ACC112 (cell line): Measurements from ENCODE around the gene ATP11A.
"Not testable (repeated sequence)": the region's sequence is repeated elsewhere in the genome, so short reads cannot be mapped to it uniquely, and the experiment has no call there.

ENCODE experiments used
- H2AFZ ChIP-seq: fragments of 200-600 bp; sonication (generic); one replicate; pipeline ENCODE4 v1.6.0; 2017; ENCODE audit warnings: antibody characterized with exemption, low read length; ENCODE audit not compliant: unreplicated experiment
- H3K27ac ChIP-seq: fragments of 200-600 bp; sonication (generic); 2 replicates; pipeline ENCODE4 v1.5.1; 2014; ENCODE audit warnings: low read depth, mild to moderate bottlenecking, antibody characterized with exemption, low read length, moderate library complexity
- H3K27me3 ChIP-seq: fragments of 200-600 bp; sonication (generic); 2 replicates; pipeline ENCODE4 v1.6.1; 2014; ENCODE audit warnings: mild to moderate bottlenecking, antibody characterized with exemption, low read length, moderate library complexity, mixed read lengths; ENCODE audit not compliant: insufficient read depth
- H3K36me3 ChIP-seq: fragments of 200-600 bp; sonication (generic); 2 replicates; pipeline ENCODE4 v1.6.1; 2016; ENCODE audit warnings: mild to moderate bottlenecking, antibody characterized with exemption, low read length, moderate library complexity, mixed read lengths; ENCODE audit not compliant: insufficient read depth
- H3K4me1 ChIP-seq: fragments of 200-600 bp; sonication (generic); one replicate; pipeline ENCODE4 v1.6.1; 2016; ENCODE audit warnings: low read length, mixed read lengths; ENCODE audit not compliant: insufficient read depth, unreplicated experiment, control insufficient read depth
- H3K4me3 ChIP-seq: fragments of 200-600 bp; sonication (generic); 2 replicates; pipeline ENCODE4 v1.5.1; 2014; ENCODE audit warnings: mild to moderate bottlenecking, low read depth, low read length
- H3K79me2 ChIP-seq: fragments of 200-600 bp; sonication (generic); one replicate; pipeline ENCODE4 v1.6.0; 2016; ENCODE audit warnings: low read length; ENCODE audit not compliant: control insufficient read depth, unreplicated experiment, insufficient read depth

The ATP11A gene

DNA sequence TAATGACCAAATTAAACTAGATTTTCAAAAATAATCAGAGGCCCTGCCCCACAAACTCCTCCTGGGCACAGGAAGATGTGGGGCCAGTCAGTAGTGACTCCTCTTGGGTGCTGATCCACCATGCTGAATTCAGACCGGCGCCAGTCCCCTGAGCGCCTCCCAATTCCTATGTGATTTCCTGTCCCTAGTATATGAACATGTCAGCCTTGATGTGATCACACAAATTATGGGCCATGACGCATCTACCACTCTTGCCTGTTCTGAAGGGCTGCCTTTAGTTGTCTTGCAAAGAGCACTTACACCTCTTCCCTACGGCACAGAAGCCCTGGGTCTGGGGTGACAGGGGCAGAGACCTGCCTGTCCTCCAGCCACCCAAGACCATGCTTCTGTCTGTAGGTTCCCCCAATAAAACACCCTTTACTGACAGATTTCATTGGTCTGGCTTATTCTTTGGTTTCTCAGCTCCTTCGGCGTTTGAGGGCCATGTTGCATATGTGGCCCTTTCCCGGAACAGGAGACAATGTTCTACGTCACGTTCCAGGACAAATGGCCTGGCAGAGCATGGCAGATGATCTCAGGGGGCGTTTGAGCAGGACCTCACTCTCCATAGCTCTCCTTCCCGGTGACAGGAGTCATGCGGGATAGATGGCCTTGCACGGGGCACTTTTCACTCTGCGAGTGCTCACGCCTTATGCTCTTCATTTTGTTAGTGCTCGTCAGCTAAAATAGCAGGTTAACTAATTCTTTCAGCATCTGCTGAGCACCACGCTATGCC is 5.6 kb upstream of the ATP11A start:
- H3K27me3 ChIP-seq: no peaks in the 10 kb centered on the region
- no peak overlapping the region for H3K4me3 ChIP-seq
- no peaks in the 10 kb centered on the region for H3K36me3 ChIP-seq
- H2AFZ ChIP-seq: no peak overlapping the region
- H3K4me1 ChIP-seq: no peaks in the 10 kb centered on the region
- no peak overlapping the region for H3K27ac ChIP-seq
- H3K79me2 ChIP-seq: no peaks in the 10 kb centered on the region

DNA sequence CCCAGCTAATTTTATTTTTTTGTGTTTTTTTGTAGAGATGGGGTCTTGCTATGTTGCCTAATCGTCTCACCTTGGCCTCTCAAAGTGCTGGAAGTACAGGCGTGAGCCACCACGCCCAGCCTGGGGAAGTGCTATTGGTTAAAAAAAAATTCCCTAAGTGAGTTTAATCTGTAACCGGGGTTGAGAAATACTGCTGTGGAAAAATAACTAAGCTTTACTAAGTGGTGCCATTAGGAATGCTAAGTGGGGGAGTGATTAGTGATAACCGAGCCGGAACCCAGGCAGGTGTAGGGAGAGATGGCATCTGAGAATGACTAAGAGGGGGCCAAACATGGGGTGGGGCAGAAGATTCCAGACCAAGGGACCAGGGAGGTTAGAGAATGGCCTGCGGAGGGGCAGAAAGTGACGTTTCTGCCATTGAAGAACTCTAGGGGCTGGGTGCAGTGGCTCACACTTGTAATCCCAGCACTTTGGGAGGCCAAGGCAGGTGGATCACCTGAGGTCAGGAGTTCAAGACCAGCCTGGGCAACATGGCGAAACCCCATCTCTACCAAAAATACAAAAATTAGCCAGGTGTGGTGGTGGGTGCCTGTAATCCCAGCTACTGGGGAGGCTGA is 4.5 kb upstream of the ATP11A start:
- not testable (repeated sequence) for H3K27me3 ChIP-seq, H3K4me3 ChIP-seq, H3K36me3 ChIP-seq, H3K79me2 ChIP-seq, H2AFZ ChIP-seq, H3K27ac ChIP-seq, H3K4me1 ChIP-seq

GRCh38 chr13:112685896-112686295 is 3.9 kb upstream of the ATP11A start:
- no peaks in the 10 kb centered on the region for H3K4me1 ChIP-seq
- no peak overlapping the region for H2AFZ ChIP-seq
- no peak overlapping the region for H3K27ac ChIP-seq
- H3K27me3 ChIP-seq: no peaks in the 10 kb centered on the region
- H3K4me3 ChIP-seq: no peak overlapping the region
- no peaks in the 10 kb centered on the region for H3K79me2 ChIP-seq
- no peaks in the 10 kb centered on the region for H3K36me3 ChIP-seq

- no peaks in the 10 kb centered on the region for H3K36me3 ChIP-seq
- no peaks in the 10 kb centered on the region for H3K4me1 ChIP-seq
- no peak overlapping the region for H3K27ac ChIP-seq
- no peaks in the 10 kb centered on the region for H3K79me2 ChIP-seq
- H2AFZ ChIP-seq: no peak overlapping the region
- H3K27me3 ChIP-seq: no peaks in the 10 kb centered on the region
- H3K4me3 ChIP-seq: no peak overlapping the region
These were observed 3.5 kb upstream of the ATP11A start for GRCh38 chr13:112686364-112686763.

DNA sequence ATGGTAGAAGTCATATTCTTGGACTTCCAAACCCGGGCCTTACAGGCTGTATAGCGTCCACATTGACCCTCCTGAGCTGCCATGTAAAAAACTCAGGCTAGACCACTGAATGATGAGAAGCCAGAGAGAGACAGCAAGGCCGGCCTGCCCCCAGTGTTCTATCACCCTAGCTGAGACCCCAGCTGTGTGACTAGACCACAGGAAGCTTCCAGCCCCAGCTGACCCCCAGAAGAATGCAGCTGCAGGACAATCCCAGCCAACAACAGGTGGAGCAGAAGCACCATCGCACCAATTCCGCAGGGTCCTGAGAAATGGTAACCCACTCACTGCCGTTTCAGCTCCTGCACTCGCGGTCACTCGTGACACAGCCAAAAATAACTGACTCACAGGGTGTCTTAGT is 2.9 kb upstream of the ATP11A start:
- peaks cover 6% of the 10 kb centered on the region for H3K79me2 ChIP-seq
- no peak overlapping the region for H3K27ac ChIP-seq
- H2AFZ ChIP-seq: no peak overlapping the region
- H3K4me1 ChIP-seq: peaks cover 5% of the 10 kb centered on the region
- H3K4me3 ChIP-seq: no peak overlapping the region
- H3K36me3 ChIP-seq: no peaks in the 10 kb centered on the region
- no peaks in the 10 kb centered on the region for H3K27me3 ChIP-seq

DNA sequence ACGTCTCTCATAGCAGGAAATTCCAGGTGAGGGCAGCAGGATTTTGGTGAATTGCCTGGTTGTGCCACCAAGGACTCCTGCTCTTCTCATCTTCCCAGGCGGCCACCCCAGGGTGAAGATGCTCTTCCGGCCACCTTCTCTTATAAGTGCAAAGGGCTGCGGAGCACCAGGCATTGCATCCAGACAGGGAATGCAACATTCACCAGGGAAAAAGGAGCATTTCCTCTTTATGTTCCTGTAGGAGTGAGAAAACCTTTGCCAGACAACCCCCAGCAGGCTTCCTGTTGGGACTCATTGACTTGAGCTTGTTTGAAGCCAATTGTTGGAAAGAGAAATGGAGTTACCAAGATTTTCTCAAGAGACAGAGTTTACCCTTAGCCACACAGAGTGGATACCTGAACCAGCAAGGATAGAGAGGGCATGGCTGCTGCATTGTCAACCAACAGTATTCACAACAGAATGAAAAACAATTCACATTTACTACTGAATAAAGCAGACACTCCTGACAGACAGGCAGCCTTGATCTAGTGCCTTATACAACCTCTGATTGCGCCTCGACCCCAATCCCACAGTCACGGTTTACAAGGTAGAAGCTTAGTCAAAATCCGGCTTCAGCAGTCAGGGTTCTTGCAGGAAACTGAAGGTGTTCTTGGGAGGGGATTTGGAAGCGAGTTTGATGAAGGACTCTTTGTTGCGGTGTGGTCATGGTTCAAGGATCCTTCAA is 1.8 kb upstream of the ATP11A start:
- Histone ChIP-seq H3K27ac (no peak overlapping the region), H3K27me3 (no peaks in the 10 kb centered on the region), H3K79me2 (peaks cover 15% of the 10 kb centered on the region), H3K36me3 (no peaks in the 10 kb centered on the region), H2AFZ (no peak overlapping the region), H3K4me3 (no peak overlapping the region), H3K4me1 (peaks cover 7% of the 10 kb centered on the region)

- Histone ChIP-seq H3K27ac (no peak overlapping the region), H3K4me3 (peak overlapping the region; percentile 96), H2AFZ (peak overlapping the region; percentile 92)
These were observed 1.1 kb upstream of the ATP11A start for GRCh38 chr13:112688560-112689302.

GRCh38 chr13:112690283-112690929 is 568 bp downstream of the ATP11A start:
- Histone ChIP-seq H3K4me1 (peaks cover 11% of the 10 kb centered on the region), H3K36me3 (no peaks in the 10 kb centered on the region), H3K79me2 (peaks cover 20% of the 10 kb centered on the region), H3K27ac (no peak overlapping the region), H3K27me3 (no peaks in the 10 kb centered on the region), H3K4me3 (peak overlapping the region; percentile 96), H2AFZ (peak overlapping the region; percentile 92)

More at GRCh38 chr13:112688560-112689302, 1.1 kb upstream of the ATP11A start:
- Histone ChIP-seq H3K79me2 (peaks cover 20% of the 10 kb centered on the region), H3K36me3 (no peaks in the 10 kb centered on the region), H3K4me1 (peaks cover 7% of the 10 kb centered on the region), H3K27me3 (no peaks in the 10 kb centered on the region)

DNA sequence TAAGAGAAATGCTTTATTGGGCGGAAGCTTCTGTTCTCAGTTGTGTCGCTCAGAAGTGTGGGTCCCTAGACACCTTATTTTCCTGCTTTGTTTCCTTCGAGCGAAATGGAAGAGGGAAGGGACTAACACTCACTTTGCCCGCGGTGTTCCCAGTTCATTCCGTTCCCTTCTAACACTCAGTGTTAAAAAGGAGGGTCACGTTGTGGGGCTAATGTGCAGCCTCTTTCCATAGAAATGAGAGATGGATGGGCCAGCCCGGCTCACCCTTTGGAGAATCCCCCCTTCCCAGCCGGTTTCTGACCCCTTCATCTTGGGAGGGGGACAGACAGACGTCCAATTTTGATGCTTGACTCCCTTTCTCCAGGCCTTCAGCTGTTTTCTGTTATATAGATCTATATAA is 2.3 kb downstream of the ATP11A start:
- Histone ChIP-seq H3K27me3 (no peaks in the 10 kb centered on the region), H2AFZ (no peak overlapping the region), H3K27ac (no peak overlapping the region), H3K4me1 (peaks cover 11% of the 10 kb centered on the region), H3K4me3 (peak overlapping the region; percentile 96), H3K36me3 (no peaks in the 10 kb centered on the region), H3K79me2 (peaks cover 20% of the 10 kb centered on the region)

DNA sequence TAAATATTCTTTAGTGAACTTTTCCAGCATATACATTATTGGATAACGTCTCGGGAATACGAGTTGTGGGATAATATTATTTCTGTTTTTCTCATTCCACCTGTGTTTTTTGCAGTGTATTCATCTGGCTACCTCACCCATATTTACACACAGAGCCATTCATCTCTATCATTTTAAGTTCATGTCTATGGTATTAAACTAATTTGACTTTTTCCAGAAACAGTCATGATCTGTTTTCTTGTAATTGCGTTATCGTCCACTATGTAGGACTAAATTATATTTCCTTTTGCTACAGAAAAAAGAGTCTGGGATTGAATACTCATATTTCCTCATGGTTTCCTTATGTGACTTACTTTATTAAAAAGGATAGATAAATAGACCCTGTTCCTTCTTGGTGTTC is 2.7 kb downstream of the ATP11A start:
- Histone ChIP-seq H3K27me3 (no peaks in the 10 kb centered on the region), H3K4me3 (no peak overlapping the region), H3K4me1 (peaks cover 11% of the 10 kb centered on the region), H3K27ac (no peak overlapping the region), H3K79me2 (peaks cover 20% of the 10 kb centered on the region), H3K36me3 (no peaks in the 10 kb centered on the region), H2AFZ (no peak overlapping the region)
